ENCODE measurements around the gene NME3. TPM values are rescaled to one million over a fixed set of nuclear protein-coding genes. Genes with fewer than 3 reads are reported as not detected.

Gene NME3
- total and polyA plus RNA-seq, 10 of the 15 experiments (the other 5 are each of a cell fraction or from before 2014, with no cell fraction given) = 0.61 to 55.5 (median 26.5) TPM

DNA sequence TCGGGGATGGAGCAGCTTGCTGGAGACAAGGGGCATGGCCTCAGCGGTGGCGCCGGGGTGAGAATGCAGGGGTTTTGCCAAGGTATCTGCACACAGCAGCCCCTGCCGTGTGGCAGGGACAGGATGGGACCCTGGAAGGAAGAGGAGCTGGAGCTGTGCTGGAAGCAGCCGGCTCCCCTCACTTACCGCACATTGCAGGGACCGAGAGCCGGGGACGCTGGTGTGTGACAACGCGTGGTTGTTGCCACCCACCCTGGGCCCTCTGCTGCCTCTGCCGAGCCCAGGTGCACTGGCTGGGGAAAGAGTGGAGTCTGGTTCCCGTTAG is 14.5 kb upstream of the NME3 start (continued):
- TF ChIP-seq, protein P1, sequence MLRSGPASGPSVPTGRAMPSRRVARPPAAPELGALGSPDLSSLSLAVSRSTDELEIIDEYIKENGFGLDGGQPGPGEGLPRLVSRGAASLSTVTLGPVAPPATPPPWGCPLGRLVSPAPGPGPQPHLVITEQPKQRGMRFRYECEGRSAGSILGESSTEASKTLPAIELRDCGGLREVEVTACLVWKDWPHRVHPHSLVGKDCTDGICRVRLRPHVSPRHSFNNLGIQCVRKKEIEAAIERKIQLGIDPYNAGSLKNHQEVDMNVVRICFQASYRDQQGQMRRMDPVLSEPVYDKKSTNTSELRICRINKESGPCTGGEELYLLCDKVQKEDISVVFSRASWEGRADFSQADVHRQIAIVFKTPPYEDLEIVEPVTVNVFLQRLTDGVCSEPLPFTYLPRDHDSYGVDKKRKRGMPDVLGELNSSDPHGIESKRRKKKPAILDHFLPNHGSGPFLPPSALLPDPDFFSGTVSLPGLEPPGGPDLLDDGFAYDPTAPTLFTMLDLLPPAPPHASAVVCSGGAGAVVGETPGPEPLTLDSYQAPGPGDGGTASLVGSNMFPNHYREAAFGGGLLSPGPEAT (IDR thresholded peaks at IDR 0.05; ENCODE audit: low read depth) = no peak
- TF ChIP-seq KLF5 (IDR thresholded peaks at IDR 0.05; ENCODE audit: partially characterized antibody) (no peak), MYB (IDR thresholded peaks at IDR 0.05; ENCODE audit: borderline replicate concordance, low read depth, low read length) (no peak), EED (IDR thresholded peaks at IDR 0.05; ENCODE audit: low read depth) (no peak)

DNA sequence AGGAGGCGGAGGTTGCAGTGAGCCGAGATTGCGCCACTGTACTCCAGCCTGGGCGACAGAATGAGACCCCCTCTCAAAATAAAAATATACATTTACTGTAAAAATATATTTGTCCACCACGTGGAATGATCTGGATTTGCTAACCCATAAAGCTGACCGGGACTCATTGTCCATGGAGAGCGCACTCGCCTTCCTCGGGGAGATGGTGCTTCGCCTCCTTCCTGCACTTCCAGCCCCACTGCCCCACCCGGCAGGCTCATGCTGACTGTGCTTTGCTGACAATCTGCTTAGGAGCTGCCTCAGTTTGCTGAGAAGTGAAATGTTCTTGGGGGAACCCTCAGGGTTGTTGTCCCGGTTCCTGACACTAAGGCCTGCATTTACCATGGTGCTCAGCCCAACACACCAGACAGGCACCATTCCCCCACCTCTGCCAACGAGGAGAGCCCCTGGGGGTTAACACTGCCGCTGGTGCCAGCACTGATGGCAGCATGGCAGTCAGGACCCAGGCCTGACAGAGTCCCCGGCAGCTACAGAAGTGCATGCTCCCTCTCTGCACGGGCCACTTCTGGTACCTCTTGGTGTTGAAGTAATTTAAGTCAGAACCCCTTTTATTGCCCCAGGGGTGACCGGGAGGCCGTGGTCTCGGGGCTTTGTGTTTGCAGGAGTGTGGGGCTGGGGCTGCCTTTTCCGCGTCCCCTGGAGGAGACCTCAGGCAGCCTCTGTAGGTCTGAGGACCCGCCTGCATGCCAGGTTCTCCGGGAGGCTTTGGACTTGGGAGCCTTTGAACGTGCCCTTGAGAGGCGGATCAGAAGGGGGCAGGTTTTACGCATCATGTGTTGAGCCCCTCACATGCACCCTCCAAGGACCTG is 13.9 kb upstream of the NME3 start:
- Histone ChIP-seq H3K9ac (ENCODE audit: control insufficient read depth, insufficient read depth, low read length) (no peak overlapping the region), H3K9me3 (replicated peaks; ENCODE audit: control insufficient read depth, insufficient read depth, low read length) (no peaks in the 10 kb centered on the region), H3K27me3 (replicated peaks in 1 of 2; ENCODE audit: control insufficient read depth in 2 of 2, insufficient read depth in 2 of 2, low read length in 1 of 2) (no peaks in the 10 kb centered on the region), H3K4me2 (ENCODE audit: control insufficient read depth, insufficient read depth) (0 out of 2 replicates have a peak overlapping the region, but pooled peaks have one; percentile 17), H4K20me1 (ENCODE audit: control insufficient read depth, insufficient read depth) (no peaks in the 10 kb centered on the region), H3K4me3 (no peak overlapping the region), H3K27ac (ENCODE audit: control insufficient read depth, insufficient read depth) (no peak overlapping the region), H2AFZ (ENCODE audit: control insufficient read depth, low read depth, low read length) (no peak overlapping the region), H3K4me1 (ENCODE audit: control insufficient read depth, insufficient read depth, low read length) (peaks cover 6% of the 10 kb centered on the region; the same call in 1 of the 2 replicates), H3K79me2 (ENCODE audit: control insufficient read depth, insufficient read depth, low read length) (peaks cover 15% of the 10 kb centered on the region), H3K36me3 (ENCODE audit: control insufficient read depth in 2 of 2, insufficient read depth in 2 of 2, low read length in 1 of 2) (peaks cover 4 to 8% of the 10 kb centered on the region in 2 experiments; a peak in 3 of 4 replicates)
- ChIA-PET POLR2A (no interaction called here), RAD21 (ENCODE audit: unreplicated experiment) (no interaction called here), CTCF (no interaction called here), SMC1A (ENCODE audit: uncharacterized antibody, unreplicated experiment) (no interaction called here)
- ATAC-seq (no peak), FAIRE-seq (no peak), DNase-seq (ENCODE audit: low read depth, low spot score) (no peak)
- intact Hi-C loops (cut with micrococcal nuclease; ENCODE audit: unreplicated experiment) (no loop called here), in situ Hi-C loops (cut with MboI) (no loop called here)
- 94% methylated on average over 26 of the region's 26 CpGs for whole genome bisulfite sequencing (ENCODE audit: insufficient coverage, insufficient replicate concordance, low lambda C conversion rate, missing lambda C conversion rate)
- BruUV-seq (replicated peaks) = no TSS peak
- no peak for TF ChIP-seq LARP7 (IDR thresholded peaks at IDR 0.05)
- TF ChIP-seq, protein P2, sequence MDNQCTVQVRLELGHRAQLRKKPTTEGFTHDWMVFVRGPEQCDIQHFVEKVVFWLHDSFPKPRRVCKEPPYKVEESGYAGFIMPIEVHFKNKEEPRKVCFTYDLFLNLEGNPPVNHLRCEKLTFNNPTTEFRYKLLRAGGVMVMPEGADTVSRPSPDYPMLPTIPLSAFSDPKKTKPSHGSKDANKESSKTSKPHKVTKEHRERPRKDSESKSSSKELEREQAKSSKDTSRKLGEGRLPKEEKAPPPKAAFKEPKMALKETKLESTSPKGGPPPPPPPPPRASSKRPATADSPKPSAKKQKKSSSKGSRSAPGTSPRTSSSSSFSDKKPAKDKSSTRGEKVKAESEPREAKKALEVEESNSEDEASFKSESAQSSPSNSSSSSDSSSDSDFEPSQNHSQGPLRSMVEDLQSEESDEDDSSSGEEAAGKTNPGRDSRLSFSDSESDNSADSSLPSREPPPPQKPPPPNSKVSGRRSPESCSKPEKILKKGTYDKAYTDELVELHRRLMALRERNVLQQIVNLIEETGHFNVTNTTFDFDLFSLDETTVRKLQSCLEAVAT (IDR thresholded peaks at IDR 0.05) = no peak
- no peak for TF ChIP-seq ETV6 (conservative IDR thresholded peaks at IDR 0.05 in 1 of 2, IDR thresholded peaks at IDR 0.05 in 1 of 2; ENCODE audit: borderline replicate concordance in 1 of 2, low read depth in 1 of 2)
- TF ChIP-seq, protein P3, sequence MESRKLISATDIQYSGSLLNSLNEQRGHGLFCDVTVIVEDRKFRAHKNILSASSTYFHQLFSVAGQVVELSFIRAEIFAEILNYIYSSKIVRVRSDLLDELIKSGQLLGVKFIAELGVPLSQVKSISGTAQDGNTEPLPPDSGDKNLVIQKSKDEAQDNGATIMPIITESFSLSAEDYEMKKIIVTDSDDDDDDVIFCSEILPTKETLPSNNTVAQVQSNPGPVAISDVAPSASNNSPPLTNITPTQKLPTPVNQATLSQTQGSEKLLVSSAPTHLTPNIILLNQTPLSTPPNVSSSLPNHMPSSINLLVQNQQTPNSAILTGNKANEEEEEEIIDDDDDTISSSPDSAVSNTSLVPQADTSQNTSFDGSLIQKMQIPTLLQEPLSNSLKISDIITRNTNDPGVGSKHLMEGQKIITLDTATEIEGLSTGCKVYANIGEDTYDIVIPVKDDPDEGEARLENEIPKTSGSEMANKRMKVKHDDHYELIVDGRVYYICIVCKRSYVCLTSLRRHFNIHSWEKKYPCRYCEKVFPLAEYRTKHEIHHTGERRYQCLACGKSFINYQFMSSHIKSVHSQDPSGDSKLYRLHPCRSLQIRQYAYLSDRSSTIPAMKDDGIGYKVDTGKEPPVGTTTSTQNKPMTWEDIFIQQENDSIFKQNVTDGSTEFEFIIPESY (IDR thresholded peaks at IDR 0.05) = no peak
- TF ChIP-seq ZNF24 (IDR thresholded peaks at IDR 0.05) = no peak
- no peak for TF ChIP-seq CREM (IDR thresholded peaks at IDR 0.05; ENCODE audit: low read depth)
- TF ChIP-seq, protein P4, sequence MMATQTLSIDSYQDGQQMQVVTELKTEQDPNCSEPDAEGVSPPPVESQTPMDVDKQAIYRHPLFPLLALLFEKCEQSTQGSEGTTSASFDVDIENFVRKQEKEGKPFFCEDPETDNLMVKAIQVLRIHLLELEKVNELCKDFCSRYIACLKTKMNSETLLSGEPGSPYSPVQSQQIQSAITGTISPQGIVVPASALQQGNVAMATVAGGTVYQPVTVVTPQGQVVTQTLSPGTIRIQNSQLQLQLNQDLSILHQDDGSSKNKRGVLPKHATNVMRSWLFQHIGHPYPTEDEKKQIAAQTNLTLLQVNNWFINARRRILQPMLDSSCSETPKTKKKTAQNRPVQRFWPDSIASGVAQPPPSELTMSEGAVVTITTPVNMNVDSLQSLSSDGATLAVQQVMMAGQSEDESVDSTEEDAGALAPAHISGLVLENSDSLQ (IDR thresholded peaks at IDR 0.05) = no peak
- TF ChIP-seq, protein P5, sequence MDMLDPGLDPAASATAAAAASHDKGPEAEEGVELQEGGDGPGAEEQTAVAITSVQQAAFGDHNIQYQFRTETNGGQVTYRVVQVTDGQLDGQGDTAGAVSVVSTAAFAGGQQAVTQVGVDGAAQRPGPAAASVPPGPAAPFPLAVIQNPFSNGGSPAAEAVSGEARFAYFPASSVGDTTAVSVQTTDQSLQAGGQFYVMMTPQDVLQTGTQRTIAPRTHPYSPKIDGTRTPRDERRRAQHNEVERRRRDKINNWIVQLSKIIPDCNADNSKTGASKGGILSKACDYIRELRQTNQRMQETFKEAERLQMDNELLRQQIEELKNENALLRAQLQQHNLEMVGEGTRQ (IDR thresholded peaks at IDR 0.05; ENCODE audit: borderline replicate concordance, low read depth, low read length) = no peak
- no peak for TF ChIP-seq DPF2 (IDR thresholded peaks at IDR 0.05)
- no peak for TF ChIP-seq JUND (IDR thresholded peaks at IDR 0.05; ENCODE audit: low read depth, low read length)
- no peak for TF ChIP-seq KLF5 (IDR thresholded peaks at IDR 0.05; ENCODE audit: partially characterized antibody)
- no peak for TF ChIP-seq BRCA1 (IDR thresholded peaks at IDR 0.05; ENCODE audit: low read depth, low read length)

All from GM12878 (cell line).